ENCODE data around the gene ZNF143. TPM values are rescaled to one million over a fixed set of nuclear protein-coding genes. Genes with fewer than 3 reads are reported as not detected.
A peak's percentile ranks its signal among the peaks of the same experiment; 100 is the strongest.

ZNF143 gene
- total RNA-seq, 1 experiment from 2014 or later = 29.2 TPM

DNA sequence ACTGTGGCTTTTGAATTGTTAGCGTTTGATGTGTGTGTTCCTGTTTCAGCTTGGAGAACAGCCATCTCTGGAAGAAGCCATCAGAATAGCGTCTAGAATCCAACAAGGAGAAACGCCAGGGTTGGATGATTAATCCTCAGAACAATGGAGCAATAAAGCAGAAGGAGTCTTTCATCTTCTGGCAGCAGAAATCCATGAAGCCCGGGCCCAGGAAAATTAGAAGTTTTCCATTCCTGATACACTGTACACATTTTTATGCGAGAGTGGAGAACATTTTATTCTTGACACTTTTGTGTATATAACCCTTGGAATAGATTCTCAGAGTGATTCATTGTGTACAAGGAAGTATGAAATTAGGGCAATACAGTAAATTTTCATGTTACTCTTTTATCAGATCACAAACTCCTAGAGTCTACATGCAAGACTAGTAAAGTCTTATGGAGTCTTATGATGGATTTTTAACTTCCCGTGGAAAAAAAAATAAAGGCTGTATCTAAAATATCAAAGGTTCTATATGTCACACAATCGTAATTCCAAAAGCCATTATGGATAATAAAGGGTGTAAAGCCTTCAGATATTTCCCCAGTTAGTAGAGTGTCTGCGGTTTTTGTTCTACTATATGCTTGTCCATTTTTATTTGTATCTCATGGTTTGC, 66.8 kb downstream of the ZNF143 start:
- no peak overlapping the region for H2BK20ac ChIP-seq (ENCODE audit: low read depth, low read length, poor library complexity, severe bottlenecking)
- no peaks in the 10 kb centered on the region for H3K23me2 ChIP-seq (ENCODE audit: insufficient read length, low read depth, low read length, poor library complexity, severe bottlenecking)
- TF ChIP-seq, protein P1, sequence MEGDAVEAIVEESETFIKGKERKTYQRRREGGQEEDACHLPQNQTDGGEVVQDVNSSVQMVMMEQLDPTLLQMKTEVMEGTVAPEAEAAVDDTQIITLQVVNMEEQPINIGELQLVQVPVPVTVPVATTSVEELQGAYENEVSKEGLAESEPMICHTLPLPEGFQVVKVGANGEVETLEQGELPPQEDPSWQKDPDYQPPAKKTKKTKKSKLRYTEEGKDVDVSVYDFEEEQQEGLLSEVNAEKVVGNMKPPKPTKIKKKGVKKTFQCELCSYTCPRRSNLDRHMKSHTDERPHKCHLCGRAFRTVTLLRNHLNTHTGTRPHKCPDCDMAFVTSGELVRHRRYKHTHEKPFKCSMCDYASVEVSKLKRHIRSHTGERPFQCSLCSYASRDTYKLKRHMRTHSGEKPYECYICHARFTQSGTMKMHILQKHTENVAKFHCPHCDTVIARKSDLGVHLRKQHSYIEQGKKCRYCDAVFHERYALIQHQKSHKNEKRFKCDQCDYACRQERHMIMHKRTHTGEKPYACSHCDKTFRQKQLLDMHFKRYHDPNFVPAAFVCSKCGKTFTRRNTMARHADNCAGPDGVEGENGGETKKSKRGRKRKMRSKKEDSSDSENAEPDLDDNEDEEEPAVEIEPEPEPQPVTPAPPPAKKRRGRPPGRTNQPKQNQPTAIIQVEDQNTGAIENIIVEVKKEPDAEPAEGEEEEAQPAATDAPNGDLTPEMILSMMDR (conservative IDR thresholded peaks at IDR 0.05) = no peak
- Mint-ChIP-seq H3K4me3 (no peak overlapping the region), H3K27me3 (ENCODE audit: low read depth) (no peaks in the 10 kb centered on the region; the same call in 1 of the 2 replicates), H3K27ac (peak overlapping the region in 1 of 3 experiments; percentile 71; a peak in 2 of 7 replicates), H3K9me3 (no peaks in the 10 kb centered on the region), H3K36me3 (ENCODE audit: insufficient read depth in 1 of 3, low read depth in 3 of 3) (peaks cover 11 to 31% (median 27%) of the 10 kb centered on the region in 3 experiments; a peak in 6 of 7 replicates), H3K4me1 (peaks cover 24 to 30% of the 10 kb centered on the region in 2 experiments)
- H2BK5ac ChIP-seq (ENCODE audit: insufficient read length, low read length) = no peak overlapping the region
- no peak for DNase-seq
- no peak overlapping the region for H3K18ac ChIP-seq (ENCODE audit: insufficient read length, low read depth, low read length)
- H3K9ac ChIP-seq (ENCODE audit: extremely low read depth, insufficient read length, low read length) = no peak overlapping the region
- H3K4ac ChIP-seq (ENCODE audit: low read depth, low read length) = no peak overlapping the region
- no peak overlapping the region for H3K4me2 ChIP-seq (ENCODE audit: insufficient read depth, insufficient read length, low read length)
- no peak overlapping the region for H3T11ph ChIP-seq (ENCODE audit: low read length)
- no CpG with 5 or more reads among the region's 8 CpGs for WGBS (ENCODE audit: extremely low coverage, insufficient read length, low lambda C conversion rate)
- no peaks in the 10 kb centered on the region for H3K9me3 ChIP-seq (ENCODE audit: control insufficient read depth, low read depth, low read length)
- H2BK15ac ChIP-seq (ENCODE audit: low read depth, low read length) = no peak overlapping the region
- no peak overlapping the region for H2AK5ac ChIP-seq (ENCODE audit: insufficient read length, low read length)
- no peaks in the 10 kb centered on the region for H4K20me1 ChIP-seq (ENCODE audit: control insufficient read depth, insufficient read depth, insufficient read length)
- H3K79me1 ChIP-seq (ENCODE audit: insufficient read depth, low read depth, low read length, poor library complexity, severe bottlenecking) = no peaks in the 10 kb centered on the region
- no peaks in the 10 kb centered on the region for H3K4me1 ChIP-seq (ENCODE audit: insufficient read depth, low read length)
- no peak overlapping the region for H4K8ac ChIP-seq (replicated peaks; ENCODE audit: insufficient read length, low read depth, low read length)
- H3K79me2 ChIP-seq (ENCODE audit: insufficient read depth, low read length) = no peaks in the 10 kb centered on the region
- H4K91ac ChIP-seq (ENCODE audit: insufficient read length, low read depth, low read length) = no peak overlapping the region
- H3K23ac ChIP-seq (ENCODE audit: insufficient read length, low read depth, low read length) = no peak overlapping the region
- H3K14ac ChIP-seq (ENCODE audit: insufficient read depth, low read length) = no peak overlapping the region
- H4K5ac ChIP-seq (ENCODE audit: insufficient read length, low read depth, low read length) = no peak overlapping the region
- H2AFZ ChIP-seq (ENCODE audit: low read length) = no peak overlapping the region
- H3K56ac ChIP-seq (ENCODE audit: insufficient read length, low read depth, low read length) = no peak overlapping the region
- H2BK12ac ChIP-seq (ENCODE audit: insufficient read length, low read depth, low read length) = no peak overlapping the region
- H3K27me3 ChIP-seq (ENCODE audit: insufficient read depth, low read length) = no peaks in the 10 kb centered on the region
- H2BK120ac ChIP-seq (ENCODE audit: low read depth, low read length, poor library complexity, severe bottlenecking) = no peak overlapping the region
- no peak overlapping the region for H3K27ac ChIP-seq (ENCODE audit: insufficient read length, low read depth, low read length)

Data from H9 (cell line).